Fibroblast of skin of left biceps (primary cell): ENCODE measurements around the gene TENT5A.
"Not testable (repeated sequence)": the region's sequence is repeated elsewhere in the genome, so short reads cannot be mapped to it uniquely, and the experiment has no call there.

ENCODE experiments used
- DNase-seq, 2 experiments: peaks; one replicate each; pipeline ENCODE4 v3.0.0-alpha.2; 2013; ENCODE audit warnings: low read depth in 2 of 2

Gene TENT5A

GRCh38 chr6:81752084-81752920 is at the start of gene TENT5A:
TSS of gene TENT5A (minus strand) at chr6:81752681. CDS start at chr6:81752141, 540 bp downstream.
- peak; percentile 79 to 80 for DNase-seq

DNA sequence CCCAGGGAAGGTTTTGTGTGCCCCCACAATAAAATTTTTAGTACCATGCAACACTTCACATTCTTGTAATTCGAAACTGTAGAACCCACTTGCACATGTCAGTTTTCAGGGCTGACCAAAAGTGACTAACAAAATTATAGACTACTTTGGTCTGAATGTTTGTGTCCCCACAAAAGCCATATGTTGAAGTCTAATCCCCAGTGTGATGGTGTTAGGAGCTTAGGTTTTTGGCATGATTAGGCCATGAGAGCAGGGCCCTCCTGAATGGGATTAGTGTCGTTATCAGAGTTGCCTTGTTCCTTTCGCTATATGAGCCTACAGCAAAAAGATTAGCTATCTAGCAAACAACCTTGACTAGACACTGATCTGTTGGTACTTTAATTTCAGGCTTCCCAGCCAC is 49.0 kb upstream of the TENT5A start:
- DNase-seq: no peak

DNA sequence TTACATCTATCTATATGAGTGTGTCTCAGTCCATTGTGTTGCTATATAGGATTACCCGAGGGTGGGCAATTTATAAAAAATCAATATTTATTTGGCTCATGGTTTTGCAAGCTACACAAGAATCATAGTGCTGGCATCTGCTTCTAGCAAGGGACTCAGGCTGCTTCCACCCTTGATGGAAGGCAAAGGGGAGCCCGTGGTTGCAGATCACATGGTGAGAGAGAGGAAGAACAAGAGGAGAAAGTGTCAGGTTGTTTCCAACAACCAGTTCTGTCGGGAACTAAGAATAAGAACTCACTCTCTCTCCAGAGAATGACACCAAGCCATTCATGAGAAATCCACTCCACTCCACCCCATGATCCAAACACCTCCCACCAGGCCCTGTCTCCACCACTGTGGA is 48.2 kb upstream of the TENT5A start:
- no peak for DNase-seq

- DNase-seq: no peak
These were observed 46.8 kb upstream of the TENT5A start for GRCh38 chr6:81799323-81799722.

- no peak for DNase-seq
These were observed 45.1 kb upstream of the TENT5A start for GRCh38 chr6:81797591-81797990.

GRCh38 chr6:81795890-81796289 is 43.4 kb upstream of the TENT5A start:
- DNase-seq: no peak

- peak in 1 of 2 experiments; percentile 18 for DNase-seq
These were observed 41.5 kb upstream of the TENT5A start for GRCh38 chr6:81793821-81794475.

- no peak for DNase-seq
These were observed 40.3 kb upstream of the TENT5A start for GRCh38 chr6:81792826-81793225.

DNA sequence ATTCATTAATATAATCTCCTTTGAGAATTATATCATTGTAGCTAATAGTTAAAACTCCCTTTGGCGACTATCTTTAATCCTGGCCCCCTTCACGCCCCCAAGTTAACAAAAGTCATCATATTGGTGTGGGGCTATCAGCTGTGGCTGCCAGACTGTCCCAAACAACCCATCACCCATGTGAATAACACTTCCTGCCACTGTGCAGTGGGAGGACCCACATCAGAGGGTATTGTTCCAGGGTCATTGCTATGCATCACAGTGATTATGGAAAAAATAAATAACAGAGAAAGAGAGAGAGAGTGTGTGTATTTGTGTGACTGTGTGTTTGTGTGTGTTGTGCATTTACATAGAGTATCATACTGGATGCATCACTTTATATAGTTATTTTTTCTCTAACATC is 39.3 kb upstream of the TENT5A start:
- no peak for DNase-seq

- DNase-seq: no peak
These were observed 37.6 kb upstream of the TENT5A start for GRCh38 chr6:81790034-81790433.

- DNase-seq: no peak
These were observed 36.8 kb upstream of the TENT5A start for GRCh38 chr6:81789291-81789690.

DNA sequence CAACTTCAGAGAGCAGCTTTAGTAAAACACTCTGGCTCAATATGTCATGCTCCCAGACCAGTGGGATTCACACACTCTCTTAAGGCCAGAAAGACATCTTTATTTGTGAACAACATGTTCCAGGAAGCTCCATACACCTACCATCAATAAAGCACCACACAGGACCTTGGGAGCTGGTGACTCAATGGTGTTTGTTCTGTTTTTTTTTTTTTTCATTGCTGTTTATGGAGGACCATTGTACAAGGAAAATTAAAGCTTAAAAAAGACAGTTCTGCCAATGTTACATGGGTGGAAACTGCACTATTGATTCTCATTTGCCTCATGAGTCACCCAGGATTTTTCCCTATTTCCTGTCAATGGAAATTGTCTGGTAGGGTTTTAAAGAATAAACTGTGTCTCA is 36.3 kb upstream of the TENT5A start:
- DNase-seq: no peak

DNA sequence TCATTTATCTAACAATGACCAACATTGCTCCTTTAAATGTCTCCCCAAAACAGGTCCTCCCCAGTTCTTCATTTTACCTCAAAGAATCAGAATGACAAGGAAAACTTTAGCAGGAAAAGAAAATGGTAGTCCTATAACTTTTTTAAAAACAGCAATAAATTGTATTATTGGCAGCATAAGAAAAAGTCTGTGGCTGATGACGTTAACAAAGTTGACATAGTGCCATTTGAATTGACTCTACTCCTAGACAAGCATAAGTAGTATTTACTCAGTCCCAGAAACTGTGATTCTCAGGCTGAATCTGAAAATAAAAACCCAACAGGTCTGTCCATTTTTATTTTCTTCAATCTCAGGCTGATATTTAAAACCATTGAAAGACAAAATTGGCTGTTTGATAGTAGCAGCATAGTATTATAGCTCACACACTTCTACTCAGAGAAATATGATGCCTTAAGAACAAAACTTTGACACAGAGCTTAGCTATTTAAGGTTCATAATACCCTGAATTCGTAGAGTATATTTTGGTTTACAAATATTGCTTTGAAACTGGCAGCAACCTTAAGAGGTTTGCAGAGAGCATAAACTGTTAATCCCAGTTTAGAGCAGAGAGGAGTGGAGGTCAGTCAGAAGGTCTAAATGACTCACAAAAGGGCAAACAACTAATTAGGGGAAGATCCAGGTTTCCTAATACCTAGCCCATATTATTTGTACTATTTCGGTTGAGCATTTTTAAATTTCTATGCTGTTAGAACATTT is 35.0 kb upstream of the TENT5A start:
- DNase-seq: no peak

GRCh38 chr6:81786150-81786549 is 33.7 kb upstream of the TENT5A start:
- DNase-seq: no peak

DNA sequence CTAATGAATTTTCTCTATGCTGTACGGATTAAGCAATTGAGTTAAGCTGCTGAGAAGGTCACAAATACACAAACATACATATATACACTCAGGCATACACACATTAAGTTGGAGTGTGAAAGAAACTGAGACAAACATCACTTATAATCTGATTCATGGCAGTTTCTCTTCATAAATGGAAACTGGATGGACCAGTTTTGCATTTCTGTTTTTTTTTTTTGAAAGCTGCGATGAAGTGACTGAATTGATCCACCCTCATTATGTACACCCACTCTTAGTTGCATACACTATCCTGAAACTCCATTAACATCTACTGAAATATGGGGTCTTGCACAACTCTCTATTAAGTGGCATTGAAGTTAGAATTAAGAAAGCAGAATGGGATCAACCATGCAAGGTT is 32.9 kb upstream of the TENT5A start:
- DNase-seq: no peak

DNA sequence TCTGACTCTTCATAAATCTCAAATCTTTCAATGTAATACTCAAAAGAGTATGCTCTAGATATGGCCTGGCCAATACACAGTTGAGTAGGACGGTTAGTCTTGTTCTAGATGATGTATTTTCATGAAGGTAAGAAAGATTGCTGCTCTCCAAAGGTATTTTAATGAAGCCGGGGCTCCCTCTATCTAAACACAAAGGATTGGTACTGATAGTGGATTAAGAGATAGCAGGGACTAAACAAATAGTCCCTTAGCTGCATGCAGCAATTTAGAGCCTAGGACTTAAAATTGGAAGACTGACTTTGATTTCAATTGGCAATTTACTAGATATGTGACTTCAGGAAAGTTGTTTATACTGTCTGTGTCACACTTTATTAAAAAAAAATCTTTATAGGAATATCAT is 31.4 kb upstream of the TENT5A start:
- DNase-seq: no peak

DNA sequence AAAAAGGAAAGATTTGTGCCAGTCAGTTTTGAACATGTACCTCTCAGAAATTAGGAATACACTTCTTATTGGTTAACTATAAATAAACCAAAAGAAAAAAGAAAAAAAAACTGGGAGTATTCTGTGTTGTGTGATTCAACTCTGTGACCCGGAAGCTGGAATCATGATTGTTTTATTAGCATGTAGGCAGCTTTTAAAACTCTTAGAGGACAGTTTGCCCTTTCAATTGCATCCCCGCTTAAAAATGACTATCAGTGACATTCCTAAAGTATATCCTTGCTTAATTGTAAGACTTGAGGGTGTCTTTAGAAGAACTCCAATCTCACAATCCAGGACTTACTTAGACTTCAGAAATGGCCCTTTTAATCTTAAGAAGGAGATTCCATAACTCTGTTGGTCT is 29.1 kb upstream of the TENT5A start:
- no peak for DNase-seq

- no peak for DNase-seq
These were observed 25.2 kb upstream of the TENT5A start for GRCh38 chr6:81777586-81778268.

- DNase-seq: not testable (repeated sequence)
These were observed 23.7 kb upstream of the TENT5A start for GRCh38 chr6:81776219-81776618.

GRCh38 chr6:81774542-81774941 is 22.1 kb upstream of the TENT5A start:
- no peak for DNase-seq

- DNase-seq: no peak
These were observed 21.4 kb upstream of the TENT5A start for GRCh38 chr6:81773887-81774286.

DNA sequence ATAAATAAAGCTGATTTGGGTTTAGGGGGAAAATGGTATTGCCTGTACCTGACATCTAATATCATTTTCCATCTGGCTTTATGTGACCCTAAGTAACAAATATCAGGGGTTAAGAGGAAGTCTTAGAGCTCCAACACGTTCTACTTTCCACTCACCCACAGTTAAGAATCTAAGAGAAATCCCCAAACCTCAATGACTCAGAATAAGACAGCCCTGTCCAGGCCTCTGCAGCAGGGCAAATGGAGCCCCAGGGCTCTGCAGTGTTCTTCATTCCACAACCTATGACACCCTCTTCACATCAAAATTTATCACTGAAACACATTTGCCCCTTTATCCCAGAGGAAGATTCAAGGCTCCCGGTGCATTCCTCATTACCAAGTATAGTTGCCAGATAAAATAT is 20.3 kb upstream of the TENT5A start:
- DNase-seq: no peak
